SU-DHL-6 (cell line): ENCODE results near the gene CPED1.

Experiments used
- H2AFZ ChIP-seq: fragments of 200-600 bp; sonication (generic); 2 replicates; pipeline ENCODE4 v1.6.1; 2014; ENCODE audit warnings: low read depth, mild to moderate bottlenecking, moderate library complexity, mixed read lengths, antibody characterized with exemption, low read length; ENCODE audit not compliant: severe bottlenecking
- H3F3A ChIP-seq: fragments of 200-600 bp; shearing (Covaris generic); 2 replicates; pipeline ENCODE4 v1.6.0; 2016; ENCODE audit warnings: antibody characterized with exemption, mild to moderate bottlenecking; ENCODE audit not compliant: insufficient read depth
- H3K27ac ChIP-seq: fragments of 200-600 bp; sonication (generic); 2 replicates; pipeline ENCODE4 v1.5.1; 2016; ENCODE audit warnings: low read depth, mild to moderate bottlenecking, low read length, moderate library complexity, mixed read lengths
- H3K27me3 ChIP-seq: fragments of 200-600 bp; sonication (generic), shearing (Covaris generic); 2 replicates; pipeline ENCODE4 v1.6.0; 2014; ENCODE audit warnings: mild to moderate bottlenecking, low read length
- H3K36me3 ChIP-seq: fragments of 200-600 bp; sonication (generic); 2 replicates; pipeline ENCODE4 v1.6.1; 2014; ENCODE audit warnings: mild to moderate bottlenecking, low read length, mixed read lengths
- H3K4me2 ChIP-seq: fragments of 300-600, 200-600 bp; shearing (Covaris generic), sonication (generic); 2 replicates; pipeline ENCODE4 v1.6.0; 2014; ENCODE audit warnings: low read length, low read depth, mild to moderate bottlenecking; ENCODE audit not compliant: poor library complexity, severe bottlenecking
- H3K4me3 ChIP-seq: fragments of 200-600 bp; sonication (generic); 2 replicates; pipeline ENCODE4 v1.5.1; 2014; ENCODE audit warnings: antibody characterized with exemption, low read length, mild to moderate bottlenecking, mixed read lengths; ENCODE audit not compliant: insufficient read depth, poor library complexity, severe bottlenecking
- H3K79me2 ChIP-seq: fragments of 200-600 bp; sonication (generic); 2 replicates; pipeline ENCODE4 v1.6.1; 2014; ENCODE audit warnings: mild to moderate bottlenecking, low read length, moderate library complexity; ENCODE audit not compliant: insufficient read depth
- H3K9ac ChIP-seq: fragments of 200-600 bp; sonication (generic); 2 replicates; pipeline ENCODE4 v1.7.0; 2014; ENCODE audit warnings: mild to moderate bottlenecking, low read length
- H3K9me2 ChIP-seq: fragments of 200-600 bp; sonication (generic); replicated peaks from 2 replicates; pipeline ENCODE4 v1.6.1; 2014; ENCODE audit warnings: low read length; ENCODE audit not compliant: insufficient read depth
- H3K9me3 ChIP-seq: fragments of 200-600 bp; sonication (generic); 2 replicates; pipeline ENCODE4 v1.6.1; 2014; ENCODE audit warnings: low read length, mixed read lengths; ENCODE audit not compliant: insufficient read depth
- H4K20me1 ChIP-seq: fragments of 200-600 bp; sonication (generic); 2 replicates; pipeline ENCODE4 v1.6.1; 2014; ENCODE audit warnings: low read depth, mild to moderate bottlenecking, antibody characterized with exemption, low read length, moderate library complexity, mixed read lengths
- CTCF ChIP-seq: fragments of 200-600 bp; sonication (generic); IDR thresholded peaks from one replicate; pipeline ENCODE4 v1.5.1; 2017; ENCODE audit warnings: antibody characterized with exemption, mild to moderate bottlenecking, low read length, moderate library complexity; ENCODE audit not compliant: insufficient read depth, poor library complexity, severe bottlenecking
- EZH2phosphoT487 ChIP-seq: fragments of 200-600 bp; sonication (generic), shearing (Covaris generic); conservative IDR thresholded peaks from 2 replicates; pipeline ENCODE4 v1.6.1; 2018; ENCODE audit warnings: mild to moderate bottlenecking, antibody characterized with exemption, low read length, moderate library complexity, mixed read lengths

CPED1 gene

GRCh38 chr7:121336579-121336978 is 348.1 kb downstream of the CPED1 start:
- no peaks in the 10 kb centered on the region for H3K9me2 ChIP-seq
- TF ChIP-seq EZH2phosphoT487: no peak
- TF ChIP-seq CTCF: no peak
- no peaks in the 10 kb centered on the region for H3F3A ChIP-seq
- no peak overlapping the region for H2AFZ ChIP-seq
- no peak overlapping the region for H3K4me2 ChIP-seq
- no peak overlapping the region for H3K27ac ChIP-seq
- H3K4me3 ChIP-seq: no peak overlapping the region
- H3K9me3 ChIP-seq: no peaks in the 10 kb centered on the region
- H3K79me2 ChIP-seq: no peaks in the 10 kb centered on the region
- no peaks in the 10 kb centered on the region for H4K20me1 ChIP-seq
- no peak overlapping the region for H3K9ac ChIP-seq
- H3K27me3 ChIP-seq: no peaks in the 10 kb centered on the region
- no peaks in the 10 kb centered on the region; the same call in 1 of the 2 replicates for H3K36me3 ChIP-seq

GRCh38 chr7:121337398-121337797 is 348.9 kb downstream of the CPED1 start:
- Histone ChIP-seq H3K9me3 (no peaks in the 10 kb centered on the region), H3K79me2 (no peaks in the 10 kb centered on the region), H3K9me2 (no peaks in the 10 kb centered on the region), H3K36me3 (no peaks in the 10 kb centered on the region; the same call in 1 of the 2 replicates), H3F3A (no peaks in the 10 kb centered on the region), H3K4me3 (no peak overlapping the region), H3K27ac (no peak overlapping the region), H3K9ac (no peak overlapping the region), H3K4me2 (no peak overlapping the region), H4K20me1 (no peaks in the 10 kb centered on the region), H3K27me3 (no peaks in the 10 kb centered on the region), H2AFZ (no peak overlapping the region)
- TF ChIP-seq EZH2phosphoT487 (no peak), CTCF (no peak)

GRCh38 chr7:121339082-121339481 is 350.6 kb downstream of the CPED1 start:
- Histone ChIP-seq H3K9me3 (no peaks in the 10 kb centered on the region), H4K20me1 (no peaks in the 10 kb centered on the region), H3K36me3 (no peaks in the 10 kb centered on the region), H3K9ac (no peak overlapping the region), H3K27ac (no peak overlapping the region), H3K9me2 (no peaks in the 10 kb centered on the region), H2AFZ (no peak overlapping the region), H3K27me3 (no peaks in the 10 kb centered on the region), H3K79me2 (no peaks in the 10 kb centered on the region), H3K4me3 (no peak overlapping the region), H3F3A (no peaks in the 10 kb centered on the region), H3K4me2 (no peak overlapping the region)
- TF ChIP-seq CTCF: no peak
- no peak for TF ChIP-seq EZH2phosphoT487

- Histone ChIP-seq H3K27ac (no peak overlapping the region), H3F3A (no peaks in the 10 kb centered on the region), H2AFZ (no peak overlapping the region), H4K20me1 (no peaks in the 10 kb centered on the region), H3K79me2 (no peaks in the 10 kb centered on the region), H3K27me3 (no peaks in the 10 kb centered on the region), H3K9me2 (no peaks in the 10 kb centered on the region), H3K36me3 (no peaks in the 10 kb centered on the region), H3K4me3 (no peak overlapping the region), H3K9ac (no peak overlapping the region), H3K4me2 (no peak overlapping the region), H3K9me3 (no peaks in the 10 kb centered on the region)
- no peak for TF ChIP-seq EZH2phosphoT487
- no peak for TF ChIP-seq CTCF
Measured at GRCh38 chr7:121341933-121342332, 353.4 kb downstream of the CPED1 start.
